GDM1 (cell line): ENCODE measurements around the gene KCTD18.

Experiments used
- DNase-seq: peaks from one replicate; lab custom pipeline; 2025; lab: John Stamatoyannopoulos, UW

The KCTD18 gene

DNA sequence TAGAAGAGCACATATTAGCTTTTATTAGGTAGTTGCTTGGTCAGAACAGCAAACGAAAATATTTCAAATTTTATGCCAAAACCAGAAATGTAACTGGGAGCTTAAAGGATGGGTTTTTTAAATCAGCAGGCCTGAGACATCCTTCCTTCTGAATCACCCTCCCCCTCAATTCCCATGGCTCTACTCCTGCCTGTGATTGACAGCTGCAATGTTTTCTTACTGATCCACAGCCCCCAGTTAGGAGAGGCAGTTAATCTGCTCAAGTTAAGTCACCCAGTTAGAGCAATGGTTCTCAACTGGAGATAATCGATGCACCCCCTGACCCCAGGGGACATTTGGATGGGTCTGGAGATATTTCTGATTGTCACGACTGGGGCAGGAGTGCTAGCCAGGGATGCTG, 24.9 kb downstream of the KCTD18 start:
- no peak for DNase-seq

DNA sequence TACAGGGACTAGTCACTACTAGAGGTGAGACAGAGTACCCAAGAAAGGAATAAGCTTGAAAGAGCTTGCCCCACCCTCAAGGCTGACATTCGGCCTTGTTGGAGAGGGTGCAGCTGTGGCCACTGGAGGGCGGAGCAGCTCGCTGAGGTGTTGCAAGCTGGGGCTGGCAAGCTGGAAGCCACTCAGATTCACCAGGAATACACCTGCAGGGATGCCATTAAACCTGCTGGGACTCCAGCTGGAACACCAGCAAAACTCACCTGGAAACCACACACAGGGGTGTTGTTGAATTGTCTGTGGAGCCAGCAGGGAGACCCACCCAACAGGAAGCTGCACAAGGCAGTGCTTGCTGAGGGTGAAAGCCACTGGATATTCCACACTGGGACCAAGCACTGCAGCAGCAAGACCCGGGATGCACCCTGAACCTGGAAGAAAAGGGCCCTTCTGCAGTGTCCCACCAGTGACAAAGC, 26.1 kb downstream of the KCTD18 start:
- no peak for DNase-seq

DNA sequence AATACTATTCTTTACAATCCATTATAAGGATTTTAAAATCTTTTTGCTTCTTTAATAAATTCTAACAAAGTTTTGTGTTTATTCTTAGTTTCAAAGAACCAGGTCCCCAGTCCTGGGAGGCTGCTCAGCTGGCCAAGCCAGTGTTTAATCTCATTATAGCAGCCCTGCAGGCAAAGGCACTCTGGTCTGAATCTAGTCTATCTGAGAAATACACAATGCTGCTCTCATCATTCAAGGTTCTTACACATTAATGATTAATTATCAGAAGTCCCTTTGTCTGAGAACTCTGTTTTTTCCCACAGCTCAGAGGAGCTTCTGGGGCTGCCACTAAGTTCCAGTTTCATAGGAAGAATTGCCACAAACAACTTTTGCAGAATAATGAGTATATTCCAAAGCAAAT, 27.7 kb downstream of the KCTD18 start:
- no peak for DNase-seq

DNA sequence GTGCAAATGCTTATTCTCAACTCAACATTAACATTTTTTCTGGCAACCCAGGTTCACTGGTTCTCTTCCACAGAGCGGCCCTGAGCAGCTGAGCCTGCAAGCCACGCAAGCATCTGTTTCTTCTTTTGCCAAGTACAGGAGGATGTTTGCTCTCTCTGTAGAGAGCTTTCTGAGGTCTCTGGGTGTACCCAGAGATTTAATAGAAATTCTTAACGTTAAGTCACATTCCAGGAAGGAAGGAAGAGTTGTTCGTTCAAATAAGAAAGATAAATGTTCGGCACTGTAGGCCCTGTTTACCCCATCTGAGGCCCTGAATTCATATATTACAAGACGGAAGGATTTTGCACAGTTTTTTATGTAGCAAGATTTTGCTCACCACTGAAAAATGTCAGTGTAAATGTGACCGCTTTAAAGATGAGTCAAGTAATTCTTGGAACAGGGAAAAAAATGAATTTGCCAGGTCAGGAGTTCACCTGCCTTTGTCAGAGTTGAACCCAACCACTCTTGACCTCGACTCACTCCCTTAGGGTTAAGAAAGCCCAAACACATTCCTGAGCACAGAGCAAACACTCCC, 30.1 kb downstream of the KCTD18 start:
- no peak for DNase-seq

DNA sequence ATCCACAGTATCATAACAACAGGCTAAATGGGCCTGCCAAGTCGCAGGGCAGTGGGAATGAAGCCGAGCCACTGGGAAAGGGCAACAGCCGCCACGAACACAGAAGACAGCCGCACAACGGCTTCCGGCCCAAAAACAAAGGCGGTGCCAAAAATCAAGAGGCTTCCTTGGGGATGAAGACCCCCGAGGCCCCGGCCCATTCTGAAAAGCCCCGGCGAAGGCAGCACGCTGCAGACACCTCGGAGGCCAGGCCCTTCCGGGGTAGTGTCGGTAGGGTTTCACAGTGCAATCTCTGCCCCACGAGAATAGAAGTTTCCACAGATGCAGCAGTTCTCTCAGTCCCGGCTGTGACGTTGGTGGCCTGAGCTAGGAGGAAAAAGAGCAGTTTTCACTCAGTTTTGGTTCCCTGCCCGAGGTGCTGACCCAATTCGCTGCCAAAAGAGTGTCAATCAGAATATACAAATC, 32.2 kb downstream of the KCTD18 start:
- DNase-seq = no peak

DNA sequence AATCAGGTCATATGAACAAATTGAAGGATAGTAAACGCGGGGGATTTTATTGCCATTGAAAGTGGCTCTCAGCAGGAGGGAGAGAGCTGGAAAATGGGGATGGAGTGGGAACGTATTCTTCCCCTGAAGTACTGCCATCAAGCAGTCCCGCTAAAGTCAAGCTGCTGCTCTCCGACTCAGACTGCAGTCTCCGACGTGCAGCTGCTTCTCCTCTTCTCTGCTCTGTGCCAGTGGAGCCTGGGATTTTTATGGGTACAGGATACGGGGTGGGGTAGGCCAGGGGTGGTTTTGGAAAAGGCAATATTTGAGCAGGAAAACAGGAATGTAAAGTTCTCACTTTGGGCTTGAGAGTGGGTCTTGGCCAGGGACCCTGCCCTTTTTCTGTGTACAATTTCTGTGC, 33.0 kb downstream of the KCTD18 start:
- DNase-seq = no peak

DNA sequence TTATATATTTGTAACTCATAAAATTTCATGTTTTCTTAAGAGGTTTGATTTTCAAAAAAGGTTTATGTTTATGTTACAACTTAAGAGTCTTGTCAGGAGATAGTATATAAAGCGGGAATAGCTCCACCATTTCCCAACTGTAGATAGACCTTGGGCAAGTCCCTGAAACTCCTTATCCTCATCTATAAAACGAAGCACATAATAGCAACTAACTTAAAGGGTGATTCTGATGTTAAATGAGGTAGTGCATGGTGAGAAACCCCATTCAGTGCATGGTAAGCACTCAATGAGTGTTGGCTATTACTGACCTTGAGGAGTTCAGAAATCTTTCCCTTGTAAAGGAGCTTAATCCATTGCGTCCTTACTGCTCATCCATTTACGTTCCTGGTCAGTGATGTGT, 34.1 kb downstream of the KCTD18 start:
- DNase-seq = no peak

DNA sequence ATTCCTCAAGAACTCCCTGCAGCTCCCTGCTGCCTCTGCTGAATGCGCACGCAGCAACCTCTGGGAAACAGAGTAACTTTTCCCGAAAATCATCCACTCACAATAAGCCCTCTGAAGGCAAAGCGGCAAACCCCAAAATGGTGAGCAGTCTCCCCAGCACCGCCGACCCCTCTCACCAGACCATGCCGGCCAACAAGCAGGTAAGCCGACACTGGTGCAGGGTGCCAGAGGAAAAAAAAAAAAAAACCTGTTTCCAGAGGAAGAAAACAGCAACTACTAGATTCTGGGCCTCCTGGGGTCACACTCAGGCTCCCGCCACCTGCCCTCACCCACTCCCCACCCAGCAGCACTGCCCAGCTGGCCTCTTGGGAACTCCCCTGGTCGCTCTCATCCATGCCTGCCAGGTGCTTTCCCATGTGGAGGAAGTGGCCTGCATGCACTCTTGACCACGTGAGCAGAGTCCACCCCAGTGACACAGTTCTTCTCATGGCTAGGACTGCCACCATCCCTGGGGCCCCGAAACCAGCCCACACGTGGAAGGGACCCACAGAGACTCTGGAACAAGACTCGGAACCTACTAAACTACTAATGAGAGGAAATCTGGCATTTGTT, 36.9 kb downstream of the KCTD18 start:
- DNase-seq = no peak

DNA sequence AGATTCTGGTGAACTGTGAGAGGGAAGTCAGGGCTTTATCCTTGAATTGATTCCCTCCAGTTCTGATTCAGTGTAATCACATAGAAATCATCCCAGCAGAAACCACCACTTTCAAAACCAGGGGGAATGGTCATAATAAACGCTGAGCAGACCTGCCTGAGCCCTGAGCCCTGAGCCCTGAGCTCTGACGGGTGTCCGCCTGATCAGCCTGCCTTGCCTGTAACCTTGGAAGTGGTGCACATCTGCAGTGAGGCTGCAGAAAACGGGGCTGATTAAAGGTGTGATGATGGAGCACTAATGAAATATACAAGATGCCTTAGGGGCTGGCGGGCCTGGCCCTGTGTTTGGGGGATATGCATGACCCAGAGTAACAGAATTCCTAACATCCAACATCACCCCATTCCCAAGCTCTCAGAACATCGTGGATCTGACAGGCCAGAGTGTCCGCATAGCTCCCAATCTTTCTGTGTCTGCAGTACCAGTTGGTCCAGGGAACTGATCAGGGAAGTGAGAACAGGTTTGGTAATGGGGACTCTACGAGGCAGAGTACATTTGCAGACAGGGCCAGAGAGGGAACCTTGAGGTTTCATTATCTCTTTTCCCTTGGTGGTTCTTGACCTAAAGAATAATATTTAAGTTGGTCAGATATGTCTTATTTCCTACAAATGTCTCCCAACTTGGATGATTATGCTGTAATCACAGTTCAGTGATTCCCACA, 37.8 kb downstream of the KCTD18 start:
- no peak for DNase-seq

DNA sequence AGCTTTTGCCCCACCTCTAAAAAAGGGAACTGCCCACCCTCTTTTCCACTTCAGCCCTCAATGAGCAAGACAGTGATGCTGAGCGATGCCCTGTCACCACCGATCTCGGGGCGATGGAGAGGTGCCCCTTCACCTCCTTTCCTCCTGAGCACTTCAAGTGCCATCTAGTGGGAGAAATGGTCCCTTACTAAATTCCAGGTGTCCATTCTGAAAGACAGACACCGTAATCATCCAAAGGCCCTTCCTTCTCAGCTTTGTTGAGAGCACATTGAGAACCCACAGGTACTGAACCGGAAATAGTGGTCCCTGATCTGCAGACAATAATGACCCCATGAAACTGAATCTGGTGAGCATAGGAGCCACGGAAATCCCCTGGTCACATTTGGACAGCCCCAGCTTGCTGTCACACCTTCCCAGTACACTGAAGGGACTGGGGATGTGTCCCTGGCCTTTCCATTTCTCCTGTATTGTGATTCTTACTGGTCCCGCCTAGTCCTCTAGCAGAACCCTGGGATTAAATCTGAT, 38.5 kb downstream of the KCTD18 start:
- DNase-seq = no peak

DNA sequence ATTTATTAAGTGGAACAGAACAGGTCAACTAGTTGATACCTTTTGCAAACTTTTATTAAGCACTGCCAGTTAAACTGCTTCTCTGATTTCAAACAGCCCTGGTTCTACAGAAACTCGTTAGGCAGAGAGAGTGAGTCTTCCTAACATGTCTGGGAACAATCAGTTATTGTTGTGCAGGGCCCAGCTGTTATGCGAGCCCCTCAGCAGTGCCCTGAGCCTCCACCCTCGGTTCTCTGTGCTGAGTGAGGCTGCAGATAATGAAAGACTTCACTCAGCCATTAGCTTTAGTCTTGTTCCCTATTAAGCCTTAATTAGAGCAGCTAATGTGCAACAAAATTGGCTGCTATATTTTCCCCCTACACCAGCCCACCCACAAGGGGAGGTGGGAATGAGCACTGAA, 39.6 kb downstream of the KCTD18 start:
- no peak for DNase-seq

DNA sequence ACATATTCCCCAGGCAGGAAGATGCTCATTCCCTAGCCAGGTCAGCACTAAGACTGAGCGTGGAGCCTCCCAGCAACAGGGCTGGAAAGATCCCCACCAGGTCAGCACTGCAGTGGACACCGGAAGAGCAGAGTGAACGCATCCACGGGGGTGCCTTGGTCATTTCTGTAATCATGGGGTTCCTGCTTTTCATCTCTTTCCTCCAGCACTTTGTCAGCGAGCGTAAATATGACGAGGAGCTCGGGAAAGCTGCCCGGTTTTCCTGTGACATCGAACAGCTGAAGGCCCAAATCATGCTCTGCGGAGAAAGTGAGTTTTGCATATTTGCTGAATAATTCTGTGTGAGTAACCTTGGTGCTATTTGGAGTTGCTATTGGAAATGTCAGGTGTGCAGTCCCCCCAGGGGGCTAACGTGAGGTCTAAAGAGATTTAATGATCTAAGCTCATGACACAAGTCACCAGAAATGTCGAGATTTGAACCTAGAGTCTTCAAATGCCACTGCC, 40.1 kb downstream of the KCTD18 start:
- DNase-seq = no peak

DNA sequence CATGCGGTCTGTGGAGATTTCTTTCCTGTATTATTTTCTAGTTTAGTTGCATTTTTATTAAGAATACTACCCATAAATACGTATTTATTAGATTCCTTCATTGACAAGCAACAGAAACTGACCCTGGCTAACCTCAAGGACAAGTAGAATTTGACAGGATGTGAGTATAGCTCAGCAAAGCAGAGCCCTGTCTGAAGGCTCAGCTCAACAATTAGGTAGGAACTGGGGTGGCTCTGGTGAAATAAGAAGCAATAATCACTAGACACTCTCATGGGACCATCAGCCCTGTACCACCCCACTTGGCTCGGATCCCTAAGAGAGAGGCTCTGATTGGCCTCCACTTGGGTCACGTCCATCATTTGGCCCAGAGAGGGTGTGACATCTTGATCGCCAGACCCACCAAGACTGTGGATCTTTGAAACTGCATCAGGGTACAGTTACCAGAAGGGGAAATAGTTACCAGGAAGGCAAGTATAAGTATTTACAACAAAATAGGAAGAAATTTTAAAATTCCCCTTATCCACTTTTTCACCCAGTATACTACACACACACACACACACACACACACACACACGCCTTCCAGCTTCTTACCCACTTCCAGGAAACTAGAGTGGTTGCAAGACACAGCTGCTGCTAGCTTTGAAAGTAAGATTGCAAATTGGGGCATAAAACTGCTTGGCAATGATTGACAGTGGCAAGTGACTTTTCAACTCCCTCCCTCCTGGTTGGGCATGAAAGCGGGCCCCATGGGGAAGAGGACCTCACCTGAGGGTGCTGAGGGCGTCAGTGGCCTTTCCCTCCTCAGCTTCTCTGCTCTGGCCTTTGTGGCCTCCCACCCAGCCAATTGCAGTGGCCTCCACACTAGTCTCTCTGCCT, 41.8 kb downstream of the KCTD18 start:
- DNase-seq = no peak

DNA sequence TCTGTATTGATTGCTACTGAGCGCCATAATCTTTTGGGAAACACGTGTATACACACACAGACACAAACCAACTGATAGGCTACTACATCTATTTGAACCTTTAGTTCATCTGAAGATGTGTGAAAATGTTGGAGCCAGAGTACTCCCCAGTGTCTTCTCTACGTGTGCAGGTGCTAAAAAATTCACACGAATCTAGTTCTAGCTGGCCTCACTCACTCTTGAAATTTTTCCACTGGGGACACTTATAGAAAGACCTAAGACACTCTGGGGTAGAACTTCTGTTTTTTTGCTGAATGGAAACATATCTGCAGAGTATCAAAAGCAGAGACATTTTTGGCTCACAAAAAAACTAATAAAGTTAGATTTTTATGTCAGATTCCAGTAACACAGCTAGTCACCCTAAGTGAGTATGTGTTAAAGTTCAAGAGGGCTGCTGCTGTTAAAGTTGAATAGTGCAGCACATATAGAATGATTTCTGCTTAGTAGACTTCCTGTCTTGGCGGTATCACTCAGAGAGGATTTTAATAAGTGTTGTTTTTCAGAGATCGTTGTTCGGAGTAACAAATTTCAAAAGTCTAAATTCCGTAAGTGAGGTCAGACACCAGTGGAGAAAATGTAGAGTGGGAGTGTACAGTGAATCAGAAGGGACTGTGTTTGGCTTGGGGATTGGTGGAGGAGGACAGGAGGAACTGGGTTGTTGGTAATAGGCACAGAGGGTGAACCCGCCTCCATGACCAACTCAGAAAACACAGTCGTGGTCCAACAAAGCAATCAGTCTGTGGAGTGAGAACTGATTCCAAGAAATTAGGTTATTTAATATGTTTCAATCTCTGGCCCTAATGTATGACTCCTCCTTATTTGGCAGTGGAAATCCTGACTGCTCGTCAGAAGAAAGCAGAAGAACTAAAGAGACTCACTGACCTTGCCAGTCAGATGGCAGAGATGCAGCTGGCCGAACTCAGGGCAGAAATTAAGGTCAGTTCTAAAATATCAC, 43.1 kb downstream of the KCTD18 start:
- no peak for DNase-seq

DNA sequence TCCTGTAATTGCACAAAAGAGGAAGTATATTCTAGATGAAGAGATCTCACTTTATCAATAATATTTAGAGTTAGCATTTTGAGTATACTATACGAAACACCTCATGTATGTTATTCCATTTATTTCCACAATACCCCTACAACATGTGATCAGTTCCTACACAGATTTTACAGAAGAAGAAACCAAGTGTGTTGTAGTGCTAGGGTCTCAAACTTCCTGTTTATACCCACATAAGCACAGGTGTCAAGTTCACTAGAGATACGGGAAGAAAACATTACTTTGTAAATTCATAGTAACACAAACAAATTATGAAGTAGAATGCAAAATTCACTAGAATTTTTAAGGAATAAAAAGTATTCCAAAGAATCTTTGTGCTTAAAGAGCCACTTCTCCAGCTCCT, 46.4 kb downstream of the KCTD18 start:
- DNase-seq = no peak

DNA sequence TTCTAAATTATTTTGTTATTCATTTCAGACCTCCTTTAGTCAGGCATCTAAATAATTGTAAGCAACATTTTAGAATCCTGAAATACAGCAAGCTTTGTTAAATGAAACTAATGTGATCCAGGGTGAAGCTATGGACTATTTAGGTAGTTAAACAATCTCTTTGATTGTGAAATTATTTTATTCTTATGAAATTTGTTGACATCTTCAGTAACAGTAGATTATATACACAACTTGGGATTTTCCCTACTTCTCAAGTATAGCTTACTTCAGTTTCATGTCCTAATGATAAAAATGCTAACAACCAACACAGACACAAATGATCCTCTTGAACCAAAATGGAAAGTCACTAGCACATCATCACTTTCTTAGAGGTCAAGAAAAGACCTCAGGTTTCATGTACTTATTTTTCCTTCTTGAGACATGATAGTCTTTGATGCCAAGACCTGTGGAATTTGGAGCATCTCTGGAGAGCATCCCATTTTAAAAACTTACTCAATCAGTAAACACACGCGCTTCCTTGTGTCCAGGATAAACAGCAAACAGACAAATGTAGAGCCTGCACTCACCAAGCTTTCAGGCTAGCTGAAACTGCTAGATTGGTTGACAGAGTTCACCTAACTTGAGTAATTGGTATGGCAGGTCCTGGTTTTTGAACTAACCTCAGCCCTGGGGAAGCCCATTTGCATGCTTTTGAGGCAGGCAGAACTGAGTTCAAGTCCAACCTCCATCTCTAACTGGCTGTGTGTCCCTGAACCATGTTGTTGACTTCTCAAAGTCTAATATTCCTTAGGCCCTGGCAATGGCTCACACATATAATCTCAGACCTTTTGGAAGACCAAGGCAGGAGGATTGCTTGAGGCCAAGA, 47.8 kb downstream of the KCTD18 start:
- no peak for DNase-seq

DNA sequence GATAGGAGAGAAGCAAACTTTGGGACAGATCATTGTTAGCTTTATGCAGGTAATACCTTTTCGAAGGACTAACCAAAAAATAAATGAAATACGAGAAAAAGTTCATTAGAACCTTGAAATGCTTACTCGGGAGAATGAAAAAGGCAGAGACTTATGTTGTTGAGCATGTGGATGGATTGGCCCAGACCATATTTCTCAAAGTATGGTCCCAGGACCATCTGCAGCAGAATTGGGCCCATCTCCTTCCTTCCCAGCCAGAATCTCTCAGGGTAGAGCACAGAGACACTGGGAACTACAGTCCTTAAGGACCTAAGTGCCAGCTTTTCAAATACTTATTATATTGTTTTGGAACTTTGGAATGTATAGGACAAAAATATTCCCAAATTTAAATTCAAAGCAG, 50.8 kb downstream of the KCTD18 start:
- no peak for DNase-seq

DNA sequence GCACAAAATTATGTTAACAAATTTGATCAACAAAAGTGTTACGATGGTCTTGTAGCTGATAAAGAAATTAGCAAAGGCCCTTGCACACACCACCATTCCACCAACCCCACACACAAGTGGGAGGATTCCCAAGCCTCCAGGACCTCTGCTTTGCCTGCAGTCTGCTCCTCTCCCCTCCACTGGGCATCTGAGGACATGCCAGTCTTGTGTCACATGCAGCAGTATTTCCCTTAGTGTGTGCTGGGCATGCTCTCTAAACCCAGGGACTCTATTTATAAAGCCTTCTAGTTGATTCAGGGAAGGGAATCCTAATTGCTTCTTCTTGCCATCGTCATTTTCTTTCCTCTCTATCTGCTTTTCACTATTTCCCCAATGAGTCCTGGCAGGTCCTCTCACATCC, 53.3 kb downstream of the KCTD18 start:
- DNase-seq = no peak

DNA sequence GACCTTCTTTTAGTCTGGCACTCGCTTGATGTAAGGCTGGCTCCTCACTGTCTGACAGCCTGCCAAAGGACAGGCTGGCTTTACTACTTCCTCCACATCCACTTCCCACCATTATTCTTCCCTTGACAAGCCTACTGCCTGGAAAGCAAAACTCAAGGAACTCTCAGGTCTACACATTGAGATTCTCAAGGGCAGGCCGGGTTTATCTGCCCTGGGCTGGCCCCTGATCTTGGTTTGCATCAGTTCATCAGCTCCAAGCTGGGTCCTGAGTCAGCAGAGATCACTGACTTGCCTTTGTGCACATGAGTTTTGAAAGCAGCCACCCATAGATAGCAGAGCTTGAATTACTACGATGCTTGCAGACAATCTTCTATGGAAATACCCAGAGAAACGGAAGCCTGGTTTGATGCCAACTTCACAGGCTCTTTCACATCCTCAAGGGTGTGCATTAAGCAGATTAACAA, 53.9 kb downstream of the KCTD18 start:
- DNase-seq = no peak
